GM23338 (cell line): Measurements from ENCODE around the gene GLRA1. TPM values are rescaled to one million over a fixed set of nuclear protein-coding genes. Genes with fewer than 3 reads are reported as not detected.

Source experiments
- ATAC-seq: fragments of 200-7000 bp; cut with Tn5 transposase; 3 replicates; pipeline ENCODE4 v1.9.1; 2020
- DNase-seq: peaks from one replicate; pipeline ENCODE4 v3.0.0-alpha.2; 2015; ENCODE audit warnings: low spot score
- H2AFZ ChIP-seq: fragments of 200-600 bp; sonication (generic); 2 replicates; pipeline ENCODE4 v1.8.0; 2016; ENCODE audit warnings: antibody characterized with exemption, mild to moderate bottlenecking, moderate library complexity
- H3F3A ChIP-seq: fragments of 200-600 bp; sonication (generic); replicated peaks from 2 replicates; pipeline ENCODE4 v1.8.0; 2017; ENCODE audit warnings: antibody characterized with exemption, mixed run types, low read depth
- H3K27ac ChIP-seq: fragments of 200-600 bp; sonication (generic); 2 replicates; pipeline ENCODE4 v1.6.1; 2016; ENCODE audit warnings: low read depth
- H3K27me3 ChIP-seq: fragments of 200-600 bp; sonication (generic); 2 replicates; pipeline ENCODE4 v1.8.0; 2016; ENCODE audit warnings: mild to moderate bottlenecking, mixed run types, moderate library complexity; ENCODE audit not compliant: insufficient read depth
- H3K36me3 ChIP-seq: fragments of 200-600 bp; sonication (generic); 2 replicates; pipeline ENCODE4 v1.8.0; 2016; ENCODE audit warnings: mild to moderate bottlenecking; ENCODE audit not compliant: insufficient read depth
- H3K4me1 ChIP-seq: fragments of 200-600 bp; sonication (generic); 2 replicates; pipeline ENCODE4 v1.8.0; 2016; ENCODE audit warnings: mild to moderate bottlenecking, moderate library complexity; ENCODE audit not compliant: insufficient read depth
- H3K4me2 ChIP-seq: fragments of 200-600 bp; sonication (generic); 2 replicates; pipeline ENCODE4 v1.7.1; 2017; ENCODE audit warnings: mixed run types
- H3K4me3 ChIP-seq: fragments of 200-600 bp; sonication (generic); 2 replicates; pipeline ENCODE4 v1.6.1; 2016; ENCODE audit warnings: mixed run types
- H3K79me2 ChIP-seq: fragments of 200-600 bp; sonication (generic); replicated peaks from 2 replicates; pipeline ENCODE4 v1.8.0; 2017; ENCODE audit warnings: mild to moderate bottlenecking; ENCODE audit not compliant: insufficient read depth
- H3K9me2 ChIP-seq: fragments of 200-600 bp; sonication (generic); 2 replicates; pipeline ENCODE4 v1.8.0; 2017; ENCODE audit not compliant: insufficient read depth
- H4K20me1 ChIP-seq: fragments of 200-600 bp; sonication (generic); replicated peaks from 2 replicates; pipeline ENCODE4 v1.8.0; 2017; ENCODE audit warnings: mild to moderate bottlenecking; ENCODE audit not compliant: insufficient read depth
- H3K27ac Mint-ChIP-seq: 2 replicates; pipeline ENCODE4 v1.8.0; 2020; ENCODE audit warnings: inconsistent platforms, mild to moderate bottlenecking, moderate library complexity, mixed read lengths
- H3K27me3 Mint-ChIP-seq: 3 replicates; pipeline ENCODE4 v1.8.0; 2022; ENCODE audit warnings: low read depth, mild to moderate bottlenecking, moderate library complexity, mixed read lengths, inconsistent platforms; ENCODE audit not compliant: insufficient read depth, poor library complexity
- H3K36me3 Mint-ChIP-seq: 3 replicates; pipeline ENCODE4 v1.8.0; 2021; ENCODE audit warnings: low read depth, mild to moderate bottlenecking, inconsistent platforms, moderate library complexity, mixed read lengths
- H3K4me1 Mint-ChIP-seq: 3 replicates; pipeline ENCODE4 v1.8.0; 2020; ENCODE audit warnings: mild to moderate bottlenecking, inconsistent platforms, mixed read lengths
- H3K4me3 Mint-ChIP-seq: 3 replicates; pipeline ENCODE4 v1.8.0; 2021; ENCODE audit warnings: moderate library complexity, mild to moderate bottlenecking, inconsistent platforms, mixed read lengths
- H3K9me3 Mint-ChIP-seq: 3 replicates; pipeline ENCODE4 v1.8.0; 2020; ENCODE audit warnings: moderate library complexity, mild to moderate bottlenecking, inconsistent platforms, mixed read lengths
- ETS1 ChIP-seq: IDR thresholded peaks from 2 replicates; pipeline ENCODE4 v1.6.1; 2016; ENCODE audit warnings: antibody characterized with exemption
- NANOG ChIP-seq: IDR thresholded peaks from 2 replicates; pipeline ENCODE4 v1.6.1; 2016; ENCODE audit warnings: antibody characterized with exemption, borderline replicate concordance
- polyA plus RNA-seq: library from polyadenylated mRNA; unstranded; fragments of >200 nt; fragmentation: Nextera tagmentation; extraction: Ambion mirVana; gene quantifications from 2 replicates; pipeline ENCODE4 v1.2.1, GENCODE V29; 2016
- total RNA-seq: library from RNA; depleted of rRNA; stranded (reverse); fragments of >200 nt; shearing (Covaris generic); gene quantifications from 2 replicates; pipeline ENCODE4 v1.2.3, GENCODE V29; 2014
- TF ChIP-seq, protein P1 (sequence below): fragments of 250-450 bp; sonication (Bioruptor Pico); IDR thresholded peaks from 2 replicates; pipeline ENCODE4 v1.5.0; 2020; ENCODE audit warnings: mild to moderate bottlenecking, moderate library complexity
- TF ChIP-seq, protein P2 (sequence below), 2 experiments: fragments of 200-600 bp in 1 of 2; sonication (generic) in 1 of 2; conservative IDR thresholded peaks; 2 replicates each; pipeline versions ENCODE4 v1.5.1 to v1.6.1; 2016 to 2017; ENCODE audit warnings: antibody characterized with exemption in 2 of 2, low read depth in 2 of 2, mild to moderate bottlenecking in 2 of 2, moderate library complexity in 1 of 2

The GLRA1 gene
- total and polyA plus RNA-seq, 2 experiments from 2014 or later = not detected

DNA sequence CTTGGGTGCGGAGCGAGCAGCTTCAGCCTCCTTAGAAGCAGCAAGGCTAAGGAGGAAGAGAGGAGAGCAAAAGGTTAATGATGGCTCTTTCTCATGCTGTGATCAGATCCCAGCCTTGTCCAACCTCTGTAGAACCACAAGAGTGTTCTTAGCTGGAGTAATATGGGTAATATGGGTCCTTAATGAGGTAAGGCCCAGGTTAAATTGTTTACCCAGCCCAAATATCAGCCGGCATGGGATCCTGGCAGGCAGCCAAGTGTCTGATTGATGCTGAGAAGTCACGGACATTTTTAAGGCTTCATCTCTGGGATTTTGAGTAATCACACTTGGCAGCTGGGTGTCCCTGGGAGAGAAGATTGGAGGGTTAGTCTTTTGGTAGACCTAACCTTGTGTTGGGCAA is 32.3 kb downstream of the GLRA1 start (continued):
- TF ChIP-seq, protein P1, sequence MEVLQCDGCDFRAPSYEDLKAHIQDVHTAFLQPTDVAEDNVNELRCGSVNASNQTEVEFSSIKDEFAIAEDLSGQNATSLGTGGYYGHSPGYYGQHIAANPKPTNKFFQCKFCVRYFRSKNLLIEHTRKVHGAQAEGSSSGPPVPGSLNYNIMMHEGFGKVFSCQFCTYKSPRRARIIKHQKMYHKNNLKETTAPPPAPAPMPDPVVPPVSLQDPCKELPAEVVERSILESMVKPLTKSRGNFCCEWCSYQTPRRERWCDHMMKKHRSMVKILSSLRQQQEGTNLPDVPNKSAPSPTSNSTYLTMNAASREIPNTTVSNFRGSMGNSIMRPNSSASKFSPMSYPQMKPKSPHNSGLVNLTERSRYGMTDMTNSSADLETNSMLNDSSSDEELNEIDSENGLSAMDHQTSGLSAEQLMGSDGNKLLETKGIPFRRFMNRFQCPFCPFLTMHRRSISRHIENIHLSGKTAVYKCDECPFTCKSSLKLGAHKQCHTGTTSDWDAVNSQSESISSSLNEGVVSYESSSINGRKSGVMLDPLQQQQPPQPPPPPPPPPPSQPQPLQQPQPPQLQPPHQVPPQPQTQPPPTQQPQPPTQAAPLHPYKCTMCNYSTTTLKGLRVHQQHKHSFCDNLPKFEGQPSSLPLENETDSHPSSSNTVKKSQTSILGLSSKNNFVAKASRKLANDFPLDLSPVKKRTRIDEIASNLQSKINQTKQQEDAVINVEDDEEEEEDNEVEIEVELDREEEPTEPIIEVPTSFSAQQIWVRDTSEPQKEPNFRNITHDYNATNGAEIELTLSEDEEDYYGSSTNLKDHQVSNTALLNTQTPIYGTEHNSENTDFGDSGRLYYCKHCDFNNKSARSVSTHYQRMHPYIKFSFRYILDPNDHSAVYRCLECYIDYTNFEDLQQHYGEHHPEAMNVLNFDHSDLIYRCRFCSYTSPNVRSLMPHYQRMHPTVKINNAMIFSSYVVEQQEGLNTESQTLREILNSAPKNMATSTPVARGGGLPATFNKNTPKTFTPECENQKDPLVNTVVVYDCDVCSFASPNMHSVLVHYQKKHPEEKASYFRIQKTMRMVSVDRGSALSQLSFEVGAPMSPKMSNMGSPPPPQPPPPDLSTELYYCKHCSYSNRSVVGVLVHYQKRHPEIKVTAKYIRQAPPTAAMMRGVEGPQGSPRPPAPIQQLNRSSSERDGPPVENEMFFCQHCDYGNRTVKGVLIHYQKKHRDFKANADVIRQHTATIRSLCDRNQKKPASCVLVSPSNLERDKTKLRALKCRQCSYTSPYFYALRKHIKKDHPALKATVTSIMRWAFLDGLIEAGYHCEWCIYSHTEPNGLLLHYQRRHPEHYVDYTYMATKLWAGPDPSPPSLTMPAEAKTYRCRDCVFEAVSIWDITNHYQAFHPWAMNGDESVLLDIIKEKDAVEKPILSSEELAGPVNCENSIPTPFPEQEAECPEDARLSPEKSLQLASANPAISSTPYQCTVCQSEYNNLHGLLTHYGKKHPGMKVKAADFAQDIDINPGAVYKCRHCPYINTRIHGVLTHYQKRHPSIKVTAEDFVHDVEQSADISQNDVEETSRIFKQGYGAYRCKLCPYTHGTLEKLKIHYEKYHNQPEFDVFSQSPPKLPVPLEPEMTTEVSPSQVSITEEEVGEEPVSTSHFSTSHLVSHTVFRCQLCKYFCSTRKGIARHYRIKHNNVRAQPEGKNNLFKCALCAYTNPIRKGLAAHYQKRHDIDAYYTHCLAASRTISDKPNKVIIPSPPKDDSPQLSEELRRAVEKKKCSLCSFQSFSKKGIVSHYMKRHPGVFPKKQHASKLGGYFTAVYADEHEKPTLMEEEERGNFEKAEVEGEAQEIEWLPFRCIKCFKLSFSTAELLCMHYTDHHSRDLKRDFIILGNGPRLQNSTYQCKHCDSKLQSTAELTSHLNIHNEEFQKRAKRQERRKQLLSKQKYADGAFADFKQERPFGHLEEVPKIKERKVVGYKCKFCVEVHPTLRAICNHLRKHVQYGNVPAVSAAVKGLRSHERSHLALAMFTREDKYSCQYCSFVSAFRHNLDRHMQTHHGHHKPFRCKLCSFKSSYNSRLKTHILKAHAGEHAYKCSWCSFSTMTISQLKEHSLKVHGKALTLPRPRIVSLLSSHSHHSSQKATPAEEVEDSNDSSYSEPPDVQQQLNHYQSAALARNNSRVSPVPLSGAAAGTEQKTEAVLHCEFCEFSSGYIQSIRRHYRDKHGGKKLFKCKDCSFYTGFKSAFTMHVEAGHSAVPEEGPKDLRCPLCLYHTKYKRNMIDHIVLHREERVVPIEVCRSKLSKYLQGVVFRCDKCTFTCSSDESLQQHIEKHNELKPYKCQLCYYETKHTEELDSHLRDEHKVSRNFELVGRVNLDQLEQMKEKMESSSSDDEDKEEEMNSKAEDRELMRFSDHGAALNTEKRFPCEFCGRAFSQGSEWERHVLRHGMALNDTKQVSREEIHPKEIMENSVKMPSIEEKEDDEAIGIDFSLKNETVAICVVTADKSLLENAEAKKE (CRISPR knock-in tag) = no peak
- TF ChIP-seq NANOG = no peak

DNA sequence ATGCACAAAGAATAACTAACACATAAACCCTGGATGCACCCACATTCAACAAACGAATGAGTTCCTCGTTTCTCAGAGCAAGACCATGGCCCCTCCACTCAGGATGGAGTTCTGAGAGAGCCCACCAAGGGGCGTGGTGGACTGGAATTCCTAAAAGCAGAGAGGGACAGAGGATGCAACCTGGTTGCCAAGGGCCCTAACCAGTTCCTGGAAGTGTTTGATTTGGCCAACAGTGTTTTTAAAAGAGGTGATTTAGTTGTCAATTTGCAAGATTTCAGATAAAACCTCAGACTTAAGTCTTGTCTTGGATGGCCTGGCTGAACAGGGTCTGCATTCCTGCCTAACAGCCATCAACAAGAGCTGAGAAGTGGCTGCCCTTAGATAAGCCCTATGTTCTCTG is 34.4 kb downstream of the GLRA1 start:
- Mint-ChIP-seq H3K27me3 (peaks cover 7% of the 10 kb centered on the region), H3K27ac (no peak overlapping the region), H3K9me3 (no peaks in the 10 kb centered on the region), H3K4me3 (no peak overlapping the region), H3K4me1 (peaks cover 26% of the 10 kb centered on the region), H3K36me3 (no peaks in the 10 kb centered on the region)
- Histone ChIP-seq H3K36me3 (no peaks in the 10 kb centered on the region), H3K79me2 (no peaks in the 10 kb centered on the region), H3K27me3 (no peaks in the 10 kb centered on the region), H4K20me1 (no peaks in the 10 kb centered on the region), H2AFZ (no peak overlapping the region), H3F3A (no peaks in the 10 kb centered on the region), H3K4me2 (no peak overlapping the region), H3K4me1 (no peaks in the 10 kb centered on the region), H3K9me2 (peaks cover 19% of the 10 kb centered on the region), H3K4me3 (no peak overlapping the region), H3K27ac (no peak overlapping the region)
- no peak for TF ChIP-seq ETS1
- TF ChIP-seq, protein P2, sequence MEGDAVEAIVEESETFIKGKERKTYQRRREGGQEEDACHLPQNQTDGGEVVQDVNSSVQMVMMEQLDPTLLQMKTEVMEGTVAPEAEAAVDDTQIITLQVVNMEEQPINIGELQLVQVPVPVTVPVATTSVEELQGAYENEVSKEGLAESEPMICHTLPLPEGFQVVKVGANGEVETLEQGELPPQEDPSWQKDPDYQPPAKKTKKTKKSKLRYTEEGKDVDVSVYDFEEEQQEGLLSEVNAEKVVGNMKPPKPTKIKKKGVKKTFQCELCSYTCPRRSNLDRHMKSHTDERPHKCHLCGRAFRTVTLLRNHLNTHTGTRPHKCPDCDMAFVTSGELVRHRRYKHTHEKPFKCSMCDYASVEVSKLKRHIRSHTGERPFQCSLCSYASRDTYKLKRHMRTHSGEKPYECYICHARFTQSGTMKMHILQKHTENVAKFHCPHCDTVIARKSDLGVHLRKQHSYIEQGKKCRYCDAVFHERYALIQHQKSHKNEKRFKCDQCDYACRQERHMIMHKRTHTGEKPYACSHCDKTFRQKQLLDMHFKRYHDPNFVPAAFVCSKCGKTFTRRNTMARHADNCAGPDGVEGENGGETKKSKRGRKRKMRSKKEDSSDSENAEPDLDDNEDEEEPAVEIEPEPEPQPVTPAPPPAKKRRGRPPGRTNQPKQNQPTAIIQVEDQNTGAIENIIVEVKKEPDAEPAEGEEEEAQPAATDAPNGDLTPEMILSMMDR (conservative IDR thresholded peaks at IDR 0.05; ENCODE audit: low read depth in 2 of 2) = peak; percentile 29 to 35; a peak in 2 of 4 replicates
- peak; percentile 61 for ATAC-seq
- DNase-seq = no peak
